Choroid plexus epithelial cell (primary cell): ENCODE data around the gene STIM2.

Experiments used
- DNase-seq: peaks from one replicate; pipeline ENCODE4 v3.0.0-alpha.2; 2010; ENCODE audit warnings: low read depth
- H3K4me3 ChIP-seq: 2 replicates; pipeline ENCODE4 v1.5.1; 2011; ENCODE audit warnings: low read depth, mild to moderate bottlenecking, control low read depth, low read length, moderate library complexity
- TF ChIP-seq, protein P1 (sequence below): conservative IDR thresholded peaks from 2 replicates; pipeline ENCODE4 v1.5.1; 2011; ENCODE audit warnings: low read depth, mild to moderate bottlenecking, control low read depth, inconsistent platforms, low read length, moderate library complexity

STIM2 gene

DNA sequence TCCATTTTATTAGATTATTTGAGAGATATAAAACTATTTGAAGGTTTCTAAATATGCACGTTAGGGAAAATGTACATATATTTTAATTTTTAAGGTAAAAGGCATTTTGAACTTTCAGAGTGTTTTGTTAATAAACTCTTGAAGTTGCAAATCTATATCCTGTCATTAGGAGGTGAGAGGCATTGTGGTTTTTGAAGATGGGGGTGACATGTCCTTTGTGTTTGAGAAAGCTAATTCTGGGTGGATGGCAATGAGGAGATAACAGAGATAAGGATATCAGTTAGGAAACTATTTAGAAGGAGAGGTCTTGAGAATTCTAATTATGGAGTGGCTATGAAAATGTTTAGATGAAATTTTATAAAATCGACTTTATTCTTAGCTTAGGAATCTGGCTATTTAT lies 6.1 kb downstream of the STIM2 start:
- TF ChIP-seq, protein P1, sequence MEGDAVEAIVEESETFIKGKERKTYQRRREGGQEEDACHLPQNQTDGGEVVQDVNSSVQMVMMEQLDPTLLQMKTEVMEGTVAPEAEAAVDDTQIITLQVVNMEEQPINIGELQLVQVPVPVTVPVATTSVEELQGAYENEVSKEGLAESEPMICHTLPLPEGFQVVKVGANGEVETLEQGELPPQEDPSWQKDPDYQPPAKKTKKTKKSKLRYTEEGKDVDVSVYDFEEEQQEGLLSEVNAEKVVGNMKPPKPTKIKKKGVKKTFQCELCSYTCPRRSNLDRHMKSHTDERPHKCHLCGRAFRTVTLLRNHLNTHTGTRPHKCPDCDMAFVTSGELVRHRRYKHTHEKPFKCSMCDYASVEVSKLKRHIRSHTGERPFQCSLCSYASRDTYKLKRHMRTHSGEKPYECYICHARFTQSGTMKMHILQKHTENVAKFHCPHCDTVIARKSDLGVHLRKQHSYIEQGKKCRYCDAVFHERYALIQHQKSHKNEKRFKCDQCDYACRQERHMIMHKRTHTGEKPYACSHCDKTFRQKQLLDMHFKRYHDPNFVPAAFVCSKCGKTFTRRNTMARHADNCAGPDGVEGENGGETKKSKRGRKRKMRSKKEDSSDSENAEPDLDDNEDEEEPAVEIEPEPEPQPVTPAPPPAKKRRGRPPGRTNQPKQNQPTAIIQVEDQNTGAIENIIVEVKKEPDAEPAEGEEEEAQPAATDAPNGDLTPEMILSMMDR, result no peak
- no peak for DNase-seq
- no peak overlapping the region for H3K4me3 ChIP-seq

DNA sequence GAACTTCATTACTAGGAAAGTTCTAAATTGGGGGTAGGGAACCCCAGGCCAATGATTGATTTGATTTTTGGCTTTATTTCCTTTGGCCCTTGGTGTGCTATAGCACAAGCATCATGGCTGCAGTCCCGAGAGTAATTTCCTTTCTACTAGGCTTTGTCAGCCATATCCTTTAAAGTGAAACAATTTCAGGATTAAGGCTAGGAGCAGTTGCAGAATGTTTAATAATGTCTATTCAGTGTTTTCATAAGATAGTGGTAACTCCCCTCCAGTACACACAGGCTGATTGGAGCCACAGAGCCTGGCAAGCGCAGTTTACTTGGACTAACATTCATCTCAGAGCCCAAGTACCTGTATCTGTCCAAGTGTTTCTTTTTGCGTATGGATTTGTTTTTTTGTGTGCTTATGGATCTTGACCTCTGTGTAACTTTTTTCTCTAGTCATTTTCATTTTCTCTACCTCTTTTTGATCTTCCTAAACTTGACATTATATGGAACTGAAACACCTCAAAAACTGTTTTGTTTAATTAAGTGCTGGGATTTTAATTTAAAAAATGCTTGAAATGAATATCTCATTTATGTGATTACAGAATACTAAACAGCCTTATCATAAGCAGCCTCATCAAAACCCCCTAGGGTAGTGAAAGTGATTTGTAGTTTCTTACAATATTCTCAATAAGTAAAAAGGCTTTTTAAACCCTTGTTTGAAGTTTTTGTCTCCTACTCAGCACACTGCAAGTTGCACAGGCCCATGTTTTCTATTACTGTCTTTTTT lies 7.5 kb downstream of the STIM2 start:
- TF ChIP-seq, protein P1, result no peak
- no peak overlapping the region for H3K4me3 ChIP-seq

GRCh38 chr4:26870576-26871262 lies 10.1 kb downstream of the STIM2 start:
- no peak overlapping the region for H3K4me3 ChIP-seq
- TF ChIP-seq, protein P1, result no peak
- DNase-seq, result no peak

More for the DNA sequence above, 7.5 kb downstream of the STIM2 start:
- DNase-seq, result no peak

DNA sequence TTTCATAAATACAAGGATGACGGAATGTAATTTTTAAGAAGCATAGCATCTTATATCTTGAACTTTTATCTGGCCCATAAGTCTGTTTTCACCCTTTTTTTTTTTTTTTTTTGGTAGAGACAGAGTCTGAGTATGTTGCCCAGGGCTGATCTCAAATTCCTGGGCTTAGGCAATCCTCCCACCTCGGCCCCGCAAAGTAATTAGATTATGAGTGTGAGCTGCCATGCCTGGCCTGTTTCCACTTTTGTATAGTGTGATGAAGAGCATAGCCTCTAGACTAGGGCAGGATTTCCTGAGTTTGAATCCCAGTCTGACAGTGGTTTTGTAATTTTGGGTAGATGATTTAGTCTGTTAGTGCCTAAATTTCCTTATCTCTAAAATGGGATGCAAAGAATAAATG lies 11.0 kb downstream of the STIM2 start:
- DNase-seq, result peak; percentile 30
- TF ChIP-seq, protein P1, result no peak
- H3K4me3 ChIP-seq, result no peak overlapping the region

GRCh38 chr4:26873391-26874026 lies 12.9 kb downstream of the STIM2 start:
- DNase-seq, result no peak
- TF ChIP-seq, protein P1, result no peak
- no peak overlapping the region for H3K4me3 ChIP-seq

- TF ChIP-seq, protein P1, result no peak
- DNase-seq, result no peak
- H3K4me3 ChIP-seq, result no peak overlapping the region
These were observed 13.5 kb downstream of the STIM2 start for GRCh38 chr4:26874110-26874509.
